ENCODE data around the gene GLB1L3.

- TF ChIP-seq CTCF (IDR thresholded peaks at IDR 0.05; ENCODE audit: insufficient read depth, low read length, poor library complexity, severe bottlenecking) (no peak), EZH2phosphoT487 (conservative IDR thresholded peaks at IDR 0.05; ENCODE audit: low read length) (no peak)
These were observed 82.8 kb downstream of the GLB1L3 start for GRCh38 chr11:134358856-134359490.
